PFSK-1 (cell line): ENCODE data around the gene PBX3.

Experiments used
- POLR2AphosphoS5 ChIP-seq: IDR thresholded peaks from 2 replicates; pipeline ENCODE4 v1.6.1; 2012; ENCODE audit warnings: low read depth, mild to moderate bottlenecking, control low read depth, low read length, moderate library complexity
- SIN3A ChIP-seq: IDR thresholded peaks from 2 replicates; pipeline ENCODE4 v1.6.1; 2012; ENCODE audit warnings: mild to moderate bottlenecking, low read length, moderate library complexity, borderline replicate concordance; ENCODE audit not compliant: insufficient read depth
- TAF1 ChIP-seq: IDR thresholded peaks from 2 replicates; pipeline ENCODE4 v1.6.1; 2012; ENCODE audit warnings: low read length, control low read depth, borderline replicate concordance; ENCODE audit not compliant: insufficient read depth
- TF ChIP-seq, protein P1 (sequence below), 2 experiments: IDR thresholded peaks; 2 replicates each; pipeline versions ENCODE4 v1.6.1 to v1.8.0; 2011 to 2012; ENCODE audit warnings: low read depth in 2 of 2, low read length in 2 of 2, control low read depth in 1 of 2, inconsistent platforms in 1 of 2, mild to moderate bottlenecking in 1 of 2, moderate library complexity in 1 of 2; ENCODE audit not compliant: insufficient read depth in 1 of 2

DNA sequence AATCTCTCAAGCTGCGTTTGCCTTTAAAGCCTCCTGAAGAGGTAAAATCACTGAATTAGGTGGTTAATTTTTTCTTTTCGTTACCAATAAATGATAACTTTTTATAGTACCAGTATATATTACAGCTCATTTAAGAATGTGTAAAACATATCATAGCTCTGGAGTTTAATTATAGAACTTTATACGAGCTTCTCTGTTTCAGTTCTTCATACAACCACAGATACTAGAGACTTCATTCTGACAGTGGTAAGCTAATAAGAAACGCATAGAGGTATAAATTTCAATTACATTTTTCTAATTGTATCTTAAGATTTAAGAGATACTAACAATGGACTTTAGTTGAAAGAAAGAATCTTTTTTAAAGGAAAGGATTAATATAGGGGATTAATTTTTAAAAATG is 73.9 kb downstream of the PBX3 start:
- TF ChIP-seq POLR2AphosphoS5 (no peak), SIN3A (no peak), TAF1 (no peak)
- TF ChIP-seq, protein P1, sequence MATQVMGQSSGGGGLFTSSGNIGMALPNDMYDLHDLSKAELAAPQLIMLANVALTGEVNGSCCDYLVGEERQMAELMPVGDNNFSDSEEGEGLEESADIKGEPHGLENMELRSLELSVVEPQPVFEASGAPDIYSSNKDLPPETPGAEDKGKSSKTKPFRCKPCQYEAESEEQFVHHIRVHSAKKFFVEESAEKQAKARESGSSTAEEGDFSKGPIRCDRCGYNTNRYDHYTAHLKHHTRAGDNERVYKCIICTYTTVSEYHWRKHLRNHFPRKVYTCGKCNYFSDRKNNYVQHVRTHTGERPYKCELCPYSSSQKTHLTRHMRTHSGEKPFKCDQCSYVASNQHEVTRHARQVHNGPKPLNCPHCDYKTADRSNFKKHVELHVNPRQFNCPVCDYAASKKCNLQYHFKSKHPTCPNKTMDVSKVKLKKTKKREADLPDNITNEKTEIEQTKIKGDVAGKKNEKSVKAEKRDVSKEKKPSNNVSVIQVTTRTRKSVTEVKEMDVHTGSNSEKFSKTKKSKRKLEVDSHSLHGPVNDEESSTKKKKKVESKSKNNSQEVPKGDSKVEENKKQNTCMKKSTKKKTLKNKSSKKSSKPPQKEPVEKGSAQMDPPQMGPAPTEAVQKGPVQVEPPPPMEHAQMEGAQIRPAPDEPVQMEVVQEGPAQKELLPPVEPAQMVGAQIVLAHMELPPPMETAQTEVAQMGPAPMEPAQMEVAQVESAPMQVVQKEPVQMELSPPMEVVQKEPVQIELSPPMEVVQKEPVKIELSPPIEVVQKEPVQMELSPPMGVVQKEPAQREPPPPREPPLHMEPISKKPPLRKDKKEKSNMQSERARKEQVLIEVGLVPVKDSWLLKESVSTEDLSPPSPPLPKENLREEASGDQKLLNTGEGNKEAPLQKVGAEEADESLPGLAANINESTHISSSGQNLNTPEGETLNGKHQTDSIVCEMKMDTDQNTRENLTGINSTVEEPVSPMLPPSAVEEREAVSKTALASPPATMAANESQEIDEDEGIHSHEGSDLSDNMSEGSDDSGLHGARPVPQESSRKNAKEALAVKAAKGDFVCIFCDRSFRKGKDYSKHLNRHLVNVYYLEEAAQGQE (IDR thresholded peaks at IDR 0.05; ENCODE audit: insufficient read depth in 1 of 2, low read depth in 2 of 2, low read length in 2 of 2) = no peak
